ENCODE data around the gene DEFB127. TPM values are rescaled to one million over a fixed set of nuclear protein-coding genes. Genes with fewer than 3 reads are reported as not detected.

The DEFB127 gene
- polyA plus RNA-seq, 3 donors, result not detected

DNA sequence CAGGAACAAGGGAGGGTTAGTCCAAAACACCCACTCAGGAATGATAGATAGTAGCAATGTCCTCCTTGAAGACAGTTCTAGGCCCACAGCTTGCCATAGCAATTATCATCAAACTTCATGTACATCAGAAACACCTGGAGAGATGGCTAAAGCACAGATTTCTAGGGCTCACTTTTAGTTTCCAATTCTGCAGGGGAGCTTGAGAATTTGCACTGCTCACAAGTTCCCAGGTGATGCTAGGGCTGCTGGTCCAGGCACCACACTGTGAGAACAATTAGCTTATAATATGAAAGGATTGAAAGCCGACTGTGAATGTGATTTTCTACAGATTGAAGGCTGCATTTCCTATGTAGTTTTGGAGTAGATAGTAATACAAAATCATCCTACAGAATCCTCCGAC, 11.4 kb upstream of the DEFB127 start:
- Histone ChIP-seq H3K79me2 (ENCODE audit: insufficient read depth, low read length) (no peaks in the 10 kb centered on the region), H3K4me2 (replicated peaks; ENCODE audit: extremely low read depth, low read length, poor library complexity, severe bottlenecking) (no peak overlapping the region), H3K9me3 (replicated peaks in 1 of 2; ENCODE audit: control insufficient read depth in 1 of 2, insufficient read depth in 1 of 2, low read length in 2 of 2) (no peaks in the 10 kb centered on the region), H3K27ac (ENCODE audit: low read depth in 1 of 2, low read length in 2 of 2) (no peak overlapping the region), H4K20me1 (ENCODE audit: insufficient read depth, low read length) (no peaks in the 10 kb centered on the region), H3K9ac (ENCODE audit: insufficient read depth, low read length, poor library complexity, severe bottlenecking) (no peak overlapping the region), H3K27me3 (ENCODE audit: control insufficient read depth in 2 of 2, insufficient read depth in 2 of 2, low read length in 2 of 2) (peaks cover 17 to 29% of the 10 kb centered on the region in 2 donors), H3K4me1 (ENCODE audit: control insufficient read depth in 1 of 2, insufficient read depth in 2 of 2, low read length in 2 of 2) (no peaks in the 10 kb centered on the region), H3K4me3 (replicated peaks in 1 of 3; ENCODE audit: low read depth in 2 of 3, low read length in 3 of 3) (no peak overlapping the region), H3K36me3 (replicated peaks in 1 of 2; ENCODE audit: control insufficient read depth in 1 of 2, insufficient read depth in 2 of 2, low read length in 2 of 2) (no peaks in the 10 kb centered on the region), H2AFZ (ENCODE audit: insufficient read depth, low read depth, low read length, poor library complexity, severe bottlenecking) (no peak overlapping the region)
- Mint-ChIP-seq H3K27me3 (ENCODE audit: low read depth in 3 of 3) (peaks cover 9 to 32% (median 26%) of the 10 kb centered on the region in 3 donors), H3K4me3 (no peak overlapping the region), H3K4me1 (no peaks in the 10 kb centered on the region), H3K36me3 (no peaks in the 10 kb centered on the region), H3K9me3 (peaks cover 0 to 6% (median 0%) of the 10 kb centered on the region in 7 donors), H3K27ac (no peak overlapping the region)
- intact Hi-C loops (cut with micrococcal nuclease), result no loop called here
- no CpG with 5 or more reads among the region's 2 CpGs for WGBS (ENCODE audit: insufficient coverage)
- TF ChIP-seq, protein P1, sequence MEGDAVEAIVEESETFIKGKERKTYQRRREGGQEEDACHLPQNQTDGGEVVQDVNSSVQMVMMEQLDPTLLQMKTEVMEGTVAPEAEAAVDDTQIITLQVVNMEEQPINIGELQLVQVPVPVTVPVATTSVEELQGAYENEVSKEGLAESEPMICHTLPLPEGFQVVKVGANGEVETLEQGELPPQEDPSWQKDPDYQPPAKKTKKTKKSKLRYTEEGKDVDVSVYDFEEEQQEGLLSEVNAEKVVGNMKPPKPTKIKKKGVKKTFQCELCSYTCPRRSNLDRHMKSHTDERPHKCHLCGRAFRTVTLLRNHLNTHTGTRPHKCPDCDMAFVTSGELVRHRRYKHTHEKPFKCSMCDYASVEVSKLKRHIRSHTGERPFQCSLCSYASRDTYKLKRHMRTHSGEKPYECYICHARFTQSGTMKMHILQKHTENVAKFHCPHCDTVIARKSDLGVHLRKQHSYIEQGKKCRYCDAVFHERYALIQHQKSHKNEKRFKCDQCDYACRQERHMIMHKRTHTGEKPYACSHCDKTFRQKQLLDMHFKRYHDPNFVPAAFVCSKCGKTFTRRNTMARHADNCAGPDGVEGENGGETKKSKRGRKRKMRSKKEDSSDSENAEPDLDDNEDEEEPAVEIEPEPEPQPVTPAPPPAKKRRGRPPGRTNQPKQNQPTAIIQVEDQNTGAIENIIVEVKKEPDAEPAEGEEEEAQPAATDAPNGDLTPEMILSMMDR (IDR thresholded peaks at IDR 0.05), result no peak
- DNase-seq, result no peak

DNA sequence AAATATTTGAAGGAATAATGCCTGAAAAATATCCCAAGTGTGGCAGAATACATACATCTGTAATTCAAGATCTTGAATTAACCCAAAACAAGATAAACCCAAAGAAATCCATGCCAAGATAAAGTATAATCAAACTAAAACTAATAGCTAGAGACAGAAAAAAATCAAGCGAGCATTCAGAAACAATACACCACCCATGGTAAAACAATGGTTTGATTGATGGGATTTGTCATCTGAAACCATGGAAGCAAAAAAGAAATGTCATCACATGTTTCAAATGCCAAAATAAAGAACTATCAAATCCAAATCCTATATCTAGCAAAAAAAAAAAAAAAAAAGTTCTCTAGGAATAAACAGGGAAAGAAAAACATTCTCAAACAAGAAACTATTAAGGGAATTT, 5.1 kb upstream of the DEFB127 start:
- intact Hi-C loops (cut with micrococcal nuclease), result no loop called here
- TF ChIP-seq, protein P1 (IDR thresholded peaks at IDR 0.05), result no peak
- H3K27ac Mint-ChIP-seq, result no peak overlapping the region
- no peak overlapping the region for H3K9ac ChIP-seq (ENCODE audit: insufficient read depth, low read length, poor library complexity, severe bottlenecking)
- no CpG with 5 or more reads among the region's 1 CpG for WGBS (ENCODE audit: insufficient coverage)
- peak overlapping the region in 1 of 2 donors; percentile 22 for H3K4me3 Mint-ChIP-seq
- H3K4me3 ChIP-seq (replicated peaks in 1 of 3; ENCODE audit: low read depth in 2 of 3, low read length in 3 of 3), result no peak overlapping the region
- H3K79me2 ChIP-seq (ENCODE audit: insufficient read depth, low read length), result no peaks in the 10 kb centered on the region
- H3K9me3 Mint-ChIP-seq, result peaks cover 0 to 5% (median 0%) of the 10 kb centered on the region in 7 donors
- no peaks in the 10 kb centered on the region for H3K4me1 ChIP-seq (ENCODE audit: control insufficient read depth in 1 of 2, insufficient read depth in 2 of 2, low read length in 2 of 2)
- H3K4me2 ChIP-seq (replicated peaks; ENCODE audit: extremely low read depth, low read length, poor library complexity, severe bottlenecking), result no peak overlapping the region
- H3K4me1 Mint-ChIP-seq, result no peaks in the 10 kb centered on the region
- H3K27me3 ChIP-seq (ENCODE audit: control insufficient read depth in 2 of 2, insufficient read depth in 2 of 2, low read length in 2 of 2), result peaks cover under 1 to 6% of the 10 kb centered on the region in 2 donors
- H3K27ac ChIP-seq (ENCODE audit: low read depth in 1 of 2, low read length in 2 of 2), result no peak overlapping the region
- H3K27me3 Mint-ChIP-seq (ENCODE audit: low read depth in 3 of 3), result peaks cover 9 to 18% (median 16%) of the 10 kb centered on the region in 3 donors
- no peaks in the 10 kb centered on the region for H3K36me3 ChIP-seq (replicated peaks in 1 of 2; ENCODE audit: control insufficient read depth in 1 of 2, insufficient read depth in 2 of 2, low read length in 2 of 2)
- H4K20me1 ChIP-seq (ENCODE audit: insufficient read depth, low read length), result no peaks in the 10 kb centered on the region
- no peaks in the 10 kb centered on the region for H3K9me3 ChIP-seq (replicated peaks in 1 of 2; ENCODE audit: control insufficient read depth in 1 of 2, insufficient read depth in 1 of 2, low read length in 2 of 2)
- H3K36me3 Mint-ChIP-seq, result no peaks in the 10 kb centered on the region
- no peak for DNase-seq
- no peak overlapping the region for H2AFZ ChIP-seq (ENCODE audit: insufficient read depth, low read depth, low read length, poor library complexity, severe bottlenecking)
